ENCODE measurements around the gene PADI1. TPM values are rescaled to one million over a fixed set of nuclear protein-coding genes. Genes with fewer than 3 reads are reported as not detected.

The PADI1 gene
- polyA plus RNA-seq, 1 of the 3 experiments (the other 2 are of a cell fraction) = 0.26 TPM

DNA sequence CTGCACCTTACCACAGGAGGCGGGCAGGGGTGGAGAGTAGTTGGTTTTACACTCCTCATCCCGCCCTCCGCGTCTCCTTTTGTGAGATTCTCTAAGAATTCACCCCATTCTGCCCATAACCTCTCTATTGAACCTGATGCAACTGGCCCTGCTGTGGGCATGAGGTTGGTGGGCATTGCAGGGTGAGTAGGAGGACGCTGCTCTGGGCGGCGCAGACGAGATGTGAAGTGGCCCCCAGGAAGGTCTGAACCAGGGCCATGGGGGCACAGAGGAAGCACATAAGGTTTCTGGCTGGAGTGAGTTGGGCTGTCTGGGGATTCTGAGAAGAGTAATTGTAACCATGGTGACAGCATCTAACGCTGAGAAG, 8.8 kb downstream of the PADI1 start (continued):
- TF ChIP-seq GATA2 (CRISPR knock-in tag; IDR thresholded peaks at IDR 0.05) = no peak
- no peak for TF ChIP-seq GABPA (IDR thresholded peaks at IDR 0.05; ENCODE audit: low read depth)
- TF ChIP-seq SMC3 (IDR thresholded peaks at IDR 0.05; ENCODE audit: low read depth, low read length) = no peak

GRCh38 chr1:17214876-17215544, 10.1 kb downstream of the PADI1 start:
- no peaks in the 10 kb centered on the region for H3K36me3 ChIP-seq (replicated peaks in 1 of 2; ENCODE audit: control insufficient read depth in 1 of 2, insufficient read depth in 2 of 2, low read length in 1 of 2)

GRCh38 chr1:17215545-17215890, 10.6 kb downstream of the PADI1 start:
- Histone ChIP-seq H3K27ac (ENCODE audit: low read depth in 2 of 2, low read length in 1 of 2) (no peak overlapping the region), H3K79me2 (ENCODE audit: insufficient read depth) (no peaks in the 10 kb centered on the region), H3K9ac (no peak overlapping the region), H3K36me3 (replicated peaks in 1 of 2; ENCODE audit: control insufficient read depth in 1 of 2, insufficient read depth in 2 of 2, low read length in 1 of 2) (no peaks in the 10 kb centered on the region), H3K4me1 (ENCODE audit: control insufficient read depth in 1 of 2, insufficient read depth in 2 of 2, low read depth in 1 of 2, low read length in 1 of 2) (peaks cover 7 to 12% of the 10 kb centered on the region in 2 experiments; a peak in 3 of 4 replicates), H4K20me1 (ENCODE audit: insufficient read depth) (no peaks in the 10 kb centered on the region), H3K27me3 (ENCODE audit: insufficient read depth) (no peaks in the 10 kb centered on the region), H3K4me3 (ENCODE audit: low read depth in 2 of 2, low read length in 1 of 2) (no peak overlapping the region), H3K9me2 (no peaks in the 10 kb centered on the region), H3F3A (replicated peaks; ENCODE audit: insufficient read depth) (peaks cover 3% of the 10 kb centered on the region), H2AFZ (ENCODE audit: low read depth) (no peak overlapping the region), H3K4me2 (0 out of 2 replicates have a peak overlapping the region, but pooled peaks have one; percentile 7), H3K9me3 (no peaks in the 10 kb centered on the region)
- ChIA-PET CTCF (interaction anchor here (1.1 to 3.2 kb wide), 4 partner anchors 14 to 90 kb away, joined by 3 to 9 read pairs (median 3); no protein-coding TSS in a partner anchor), POLR2A (no interaction called here)
- no peak for DNase-seq
- TF ChIP-seq RCOR1 (IDR thresholded peaks at IDR 0.05; ENCODE audit: low read length) = no peak
- TF ChIP-seq TEAD4 (IDR thresholded peaks at IDR 0.05; ENCODE audit: borderline replicate concordance, insufficient read depth) = no peak
- TF ChIP-seq POLR2AphosphoS5 (IDR thresholded peaks at IDR 0.05; ENCODE audit: low read depth, low read length) = no peak
- no peak for TF ChIP-seq SMC3 (IDR thresholded peaks at IDR 0.05; ENCODE audit: low read depth, low read length)
- TF ChIP-seq TCF12 (IDR thresholded peaks at IDR 0.05) = no peak
- TF ChIP-seq GABPA (IDR thresholded peaks at IDR 0.05; ENCODE audit: low read depth) = no peak
- no peak for TF ChIP-seq MXI1 (IDR thresholded peaks at IDR 0.05; ENCODE audit: low read depth, low read length)
- TF ChIP-seq FOSL2 (IDR thresholded peaks at IDR 0.05; ENCODE audit: borderline replicate concordance, low read depth) = no peak; the same call in 1 of the 2 replicates
- no peak for TF ChIP-seq RXRA (IDR thresholded peaks at IDR 0.05; ENCODE audit: borderline replicate concordance, low read depth)
- TF ChIP-seq CHD2 (IDR thresholded peaks at IDR 0.05; ENCODE audit: low read length, partially characterized antibody) = no peak
- WGBS (ENCODE audit: low lambda C conversion rate) = 56% methylated on average over 5 of the region's 6 CpGs

More at GRCh38 chr1:17214876-17215544, 10.1 kb downstream of the PADI1 start:
- Histone ChIP-seq H3K9ac (no peak overlapping the region), H3K4me1 (ENCODE audit: control insufficient read depth in 1 of 2, insufficient read depth in 2 of 2, low read depth in 1 of 2, low read length in 1 of 2) (peaks cover 7 to 12% of the 10 kb centered on the region in 2 experiments; a peak in 3 of 4 replicates), H3K4me3 (ENCODE audit: low read depth in 2 of 2, low read length in 1 of 2) (no peak overlapping the region), H3F3A (replicated peaks; ENCODE audit: insufficient read depth) (peaks cover 3% of the 10 kb centered on the region), H3K9me3 (no peaks in the 10 kb centered on the region), H3K9me2 (no peaks in the 10 kb centered on the region), H4K20me1 (ENCODE audit: insufficient read depth) (no peaks in the 10 kb centered on the region), H3K27ac (ENCODE audit: low read depth in 2 of 2, low read length in 1 of 2) (no peak overlapping the region), H3K79me2 (ENCODE audit: insufficient read depth) (no peaks in the 10 kb centered on the region), H3K27me3 (ENCODE audit: insufficient read depth) (no peaks in the 10 kb centered on the region), H2AFZ (ENCODE audit: low read depth) (no peak overlapping the region), H3K4me2 (0 out of 2 replicates have a peak overlapping the region, but pooled peaks have one; percentile 7)
- ChIA-PET CTCF (interaction anchor here (1.1 to 3.2 kb wide), 3 partner anchors 25 to 89 kb away, joined by 3 to 9 read pairs (median 3); no protein-coding TSS in a partner anchor), POLR2A (no interaction called here)
- 0% methylated on average over 1 of the region's 5 CpGs for WGBS (ENCODE audit: low lambda C conversion rate)
- DNase-seq = no peak
- TF ChIP-seq EP300 (IDR thresholded peaks at IDR 0.05; ENCODE audit: borderline replicate concordance in 1 of 2, low read depth in 1 of 2, low read length in 1 of 2) = no peak
- no peak for TF ChIP-seq TAF1 (IDR thresholded peaks at IDR 0.05; ENCODE audit: borderline replicate concordance, low read depth, low read length)
- no peak for TF ChIP-seq MAX (IDR thresholded peaks at IDR 0.05; ENCODE audit: low read depth)
- no peak for TF ChIP-seq FOXJ3 (CRISPR knock-in tag; IDR thresholded peaks at IDR 0.05)
- TF ChIP-seq, protein P1, sequence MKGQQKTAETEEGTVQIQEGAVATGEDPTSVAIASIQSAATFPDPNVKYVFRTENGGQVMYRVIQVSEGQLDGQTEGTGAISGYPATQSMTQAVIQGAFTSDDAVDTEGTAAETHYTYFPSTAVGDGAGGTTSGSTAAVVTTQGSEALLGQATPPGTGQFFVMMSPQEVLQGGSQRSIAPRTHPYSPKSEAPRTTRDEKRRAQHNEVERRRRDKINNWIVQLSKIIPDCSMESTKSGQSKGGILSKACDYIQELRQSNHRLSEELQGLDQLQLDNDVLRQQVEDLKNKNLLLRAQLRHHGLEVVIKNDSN (IDR thresholded peaks at IDR 0.05; ENCODE audit: borderline replicate concordance, low read depth) = no peak
- TF ChIP-seq, protein P2, sequence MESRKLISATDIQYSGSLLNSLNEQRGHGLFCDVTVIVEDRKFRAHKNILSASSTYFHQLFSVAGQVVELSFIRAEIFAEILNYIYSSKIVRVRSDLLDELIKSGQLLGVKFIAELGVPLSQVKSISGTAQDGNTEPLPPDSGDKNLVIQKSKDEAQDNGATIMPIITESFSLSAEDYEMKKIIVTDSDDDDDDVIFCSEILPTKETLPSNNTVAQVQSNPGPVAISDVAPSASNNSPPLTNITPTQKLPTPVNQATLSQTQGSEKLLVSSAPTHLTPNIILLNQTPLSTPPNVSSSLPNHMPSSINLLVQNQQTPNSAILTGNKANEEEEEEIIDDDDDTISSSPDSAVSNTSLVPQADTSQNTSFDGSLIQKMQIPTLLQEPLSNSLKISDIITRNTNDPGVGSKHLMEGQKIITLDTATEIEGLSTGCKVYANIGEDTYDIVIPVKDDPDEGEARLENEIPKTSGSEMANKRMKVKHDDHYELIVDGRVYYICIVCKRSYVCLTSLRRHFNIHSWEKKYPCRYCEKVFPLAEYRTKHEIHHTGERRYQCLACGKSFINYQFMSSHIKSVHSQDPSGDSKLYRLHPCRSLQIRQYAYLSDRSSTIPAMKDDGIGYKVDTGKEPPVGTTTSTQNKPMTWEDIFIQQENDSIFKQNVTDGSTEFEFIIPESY (IDR thresholded peaks at IDR 0.05; ENCODE audit: borderline replicate concordance, low read depth) = no peak

Data from SK-N-SH (cell line).